ENCODE data around the gene PGAP2. TPM values are rescaled to one million over a fixed set of nuclear protein-coding genes. Genes with fewer than 3 reads are reported as not detected.

PGAP2 gene
- total and polyA plus RNA-seq, 2 of the 13 experiments (the other 11 are each of a cell fraction or from before 2014, with no cell fraction given), result 21.5 to 47.8 TPM

- TF ChIP-seq IKZF4 (CRISPR knock-in tag; IDR thresholded peaks at IDR 0.05; ENCODE audit: borderline replicate concordance, low read depth, not compliant biosample characterization), result peak; percentile 21
- no peak for TF ChIP-seq DNMT3B (CRISPR knock-in tag; conservative IDR thresholded peaks at IDR 0.05)
- TF ChIP-seq, protein P1, sequence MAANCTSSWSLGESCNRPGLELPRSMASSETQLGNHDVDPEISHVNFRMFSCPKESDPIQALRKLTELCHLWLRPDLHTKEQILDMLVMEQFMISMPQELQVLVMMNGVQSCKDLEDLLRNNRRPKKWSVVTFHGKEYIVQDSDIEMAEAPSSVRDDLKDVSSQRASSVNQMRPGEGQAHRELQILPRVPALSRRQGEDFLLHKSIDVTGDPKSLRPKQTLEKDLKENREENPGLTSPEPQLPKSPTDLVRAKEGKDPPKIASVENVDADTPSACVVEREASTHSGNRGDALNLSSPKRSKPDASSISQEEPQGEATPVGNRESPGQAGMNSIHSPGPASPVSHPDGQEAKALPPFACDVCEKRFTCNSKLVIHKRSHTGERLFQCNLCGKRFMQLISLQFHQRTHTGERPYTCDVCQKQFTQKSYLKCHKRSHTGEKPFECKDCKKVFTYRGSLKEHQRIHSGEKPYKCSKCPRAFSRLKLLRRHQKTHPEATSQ (CRISPR knock-in tag; IDR thresholded peaks at IDR 0.05; ENCODE audit: borderline replicate concordance), result no peak; the same call in 1 of the 2 replicates
- TF ChIP-seq ZNF530 (CRISPR knock-in tag; IDR thresholded peaks at IDR 0.05; ENCODE audit: low read depth), result no peak
- TF ChIP-seq FOXO1 (CRISPR knock-in tag; IDR thresholded peaks at IDR 0.05), result peak; percentile 48; the same call in 1 of the 2 replicates
- no peak for TF ChIP-seq ZFP41 (CRISPR knock-in tag; IDR thresholded peaks at IDR 0.05; ENCODE audit: borderline replicate concordance)
- TF ChIP-seq JUN (CRISPR knock-in tag; IDR thresholded peaks at IDR 0.05), result no peak
- TF ChIP-seq SMARCC2 (IDR thresholded peaks at IDR 0.05), result no peak
- TF ChIP-seq ZNF850 (CRISPR knock-in tag; conservative IDR thresholded peaks at IDR 0.05), result peak; percentile 31; the same call in 1 of the 2 replicates
- 0 out of 2 replicates have a peak, but pooled peaks have one; percentile 41 for TF ChIP-seq MTF1 (CRISPR knock-in tag; IDR thresholded peaks at IDR 0.05)
- TF ChIP-seq KLF6 (CRISPR knock-in tag; IDR thresholded peaks at IDR 0.05), result peak; percentile 45; the same call in 1 of the 2 replicates
- TF ChIP-seq ZNF564 (CRISPR knock-in tag; IDR thresholded peaks at IDR 0.05), result no peak; the same call in 1 of the 2 replicates
- TF ChIP-seq ZNF598 (CRISPR knock-in tag; IDR thresholded peaks at IDR 0.05; ENCODE audit: borderline replicate concordance), result no peak
- TF ChIP-seq MED1 (CRISPR knock-in tag; IDR thresholded peaks at IDR 0.05), result peak; percentile 48
These were observed 46.8 kb downstream of the PGAP2 start, which contains the start of gene STIM1 (continued) for GRCh38 chr11:3854977-3855807.

Measured in HepG2 (cell line).